GM10847 (cell line): ENCODE results near the gene TUBA4A.

Experiments
- POLR2A ChIP-seq: IDR thresholded peaks from 2 replicates; pipeline ENCODE4 v1.6.1; 2011; ENCODE audit not compliant: insufficient read length; ENCODE audit errors: extremely low read depth

The TUBA4A gene

DNA sequence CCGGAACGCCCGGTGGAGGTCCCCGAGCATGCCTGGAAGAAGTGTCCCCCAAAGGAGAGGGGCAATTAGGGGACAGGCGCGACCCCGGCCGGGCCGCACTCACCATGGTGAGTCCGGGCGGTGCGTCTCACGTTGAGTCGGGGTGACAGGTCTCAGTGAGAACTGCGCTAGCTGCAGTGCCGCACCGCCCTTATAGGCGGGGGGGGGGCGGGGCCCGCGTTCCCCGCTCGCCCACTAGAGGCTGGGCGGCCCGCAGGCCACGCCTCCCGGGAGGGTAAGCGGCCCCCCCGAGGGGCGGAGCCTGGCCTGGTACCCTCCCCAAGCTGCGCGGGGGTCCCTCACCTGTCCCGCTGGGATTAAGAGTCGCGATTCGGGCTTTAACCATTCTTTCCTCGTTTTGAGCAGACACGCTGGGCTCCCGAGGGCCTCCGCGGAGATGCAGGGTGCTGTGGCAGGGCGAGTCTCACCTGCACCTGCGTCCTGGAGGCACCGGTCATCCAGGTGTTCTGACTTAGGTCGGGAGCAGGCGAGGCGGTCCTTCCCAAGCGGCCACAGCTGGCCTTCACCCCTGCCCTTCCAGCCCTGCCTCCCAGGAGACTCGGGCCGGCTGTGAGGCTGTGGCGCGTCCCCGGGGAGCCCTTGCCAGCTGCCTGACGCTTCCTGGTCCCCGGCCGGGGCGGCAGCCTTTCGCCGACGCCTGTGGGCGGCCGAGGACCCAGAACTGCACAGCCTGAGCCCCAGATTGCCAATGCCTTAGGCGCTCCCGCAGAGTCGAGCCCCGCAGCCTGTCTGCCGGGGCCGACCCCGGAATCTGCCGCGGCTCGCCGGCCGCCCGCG is at the start of gene TUBA4A:
Gene TUBA4A, minus strand, starts transcription at position 166 of the 837 bp plus-strand sequence. Its CDS starts 60 bp downstream, at position 106.
- peak; percentile 99 for TF ChIP-seq POLR2A

DNA sequence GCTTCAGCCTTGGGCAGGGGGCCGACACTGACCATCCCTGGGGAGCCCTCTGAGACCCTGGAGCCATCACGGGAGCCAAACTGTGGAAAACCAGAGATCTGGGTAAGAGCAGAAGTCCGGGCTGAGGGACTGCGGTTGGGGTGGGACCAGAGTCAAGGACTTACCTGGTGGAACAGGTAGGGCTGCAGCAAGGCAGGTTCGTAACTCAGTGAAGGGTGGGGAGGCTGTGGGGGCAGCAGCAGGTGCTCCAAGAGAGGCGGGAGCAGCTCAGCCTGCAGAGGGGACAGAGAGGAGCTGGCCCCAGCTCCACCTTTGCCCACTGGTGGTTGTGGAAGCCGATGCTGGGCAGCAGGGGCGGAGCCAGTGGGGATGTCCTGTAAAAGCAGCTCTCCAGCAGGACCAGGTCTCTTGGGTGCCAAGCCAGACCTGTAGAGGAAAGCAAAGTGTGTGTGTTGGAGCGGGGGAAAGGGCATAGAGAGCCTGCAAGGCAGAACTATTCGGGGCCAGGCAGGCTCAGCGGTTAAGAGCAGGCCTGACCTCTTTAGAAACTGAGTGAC is 48.8 kb upstream of the TUBA4A start:
- TF ChIP-seq POLR2A, result no peak

DNA sequence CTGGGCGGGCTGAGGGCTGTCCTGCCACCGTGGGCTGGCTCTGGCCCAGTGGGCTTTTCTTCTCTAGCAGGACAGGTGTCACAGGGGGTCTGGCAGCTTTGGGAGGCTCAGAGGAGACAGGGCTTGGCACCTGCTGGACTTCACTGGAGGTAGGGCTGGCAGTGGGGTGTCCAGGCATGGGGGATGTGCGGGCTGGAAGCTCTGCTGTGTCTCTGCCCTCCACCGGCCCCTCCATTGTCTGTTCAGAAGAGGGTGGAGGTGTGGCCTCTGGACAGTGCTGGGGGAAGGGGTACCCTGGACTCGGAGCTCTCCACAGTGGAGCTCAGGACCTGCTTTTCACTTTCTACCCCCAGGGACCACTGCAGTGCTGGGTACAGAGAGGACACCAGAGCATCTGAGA is 46.3 kb upstream of the TUBA4A start:
- no peak for TF ChIP-seq POLR2A

DNA sequence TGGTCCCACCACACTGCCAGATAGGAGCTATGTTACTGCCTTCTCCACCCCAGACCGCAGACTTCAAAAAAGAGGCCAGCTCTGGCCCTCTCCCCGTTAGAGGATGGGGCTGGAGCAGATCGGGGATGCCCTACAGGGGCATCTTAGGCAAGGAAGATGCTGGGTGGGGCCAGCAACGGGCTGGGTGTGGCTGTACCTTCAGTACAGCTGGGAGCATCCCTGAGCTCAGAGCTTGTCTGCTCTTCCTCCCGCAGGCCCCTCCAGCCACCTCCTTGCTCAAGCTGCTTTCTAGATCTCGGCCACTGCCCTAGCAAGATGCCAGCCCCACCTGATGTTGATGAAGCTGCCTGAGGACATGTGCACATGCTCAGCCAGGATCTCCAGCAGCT is 45.6 kb upstream of the TUBA4A start:
- no peak for TF ChIP-seq POLR2A

DNA sequence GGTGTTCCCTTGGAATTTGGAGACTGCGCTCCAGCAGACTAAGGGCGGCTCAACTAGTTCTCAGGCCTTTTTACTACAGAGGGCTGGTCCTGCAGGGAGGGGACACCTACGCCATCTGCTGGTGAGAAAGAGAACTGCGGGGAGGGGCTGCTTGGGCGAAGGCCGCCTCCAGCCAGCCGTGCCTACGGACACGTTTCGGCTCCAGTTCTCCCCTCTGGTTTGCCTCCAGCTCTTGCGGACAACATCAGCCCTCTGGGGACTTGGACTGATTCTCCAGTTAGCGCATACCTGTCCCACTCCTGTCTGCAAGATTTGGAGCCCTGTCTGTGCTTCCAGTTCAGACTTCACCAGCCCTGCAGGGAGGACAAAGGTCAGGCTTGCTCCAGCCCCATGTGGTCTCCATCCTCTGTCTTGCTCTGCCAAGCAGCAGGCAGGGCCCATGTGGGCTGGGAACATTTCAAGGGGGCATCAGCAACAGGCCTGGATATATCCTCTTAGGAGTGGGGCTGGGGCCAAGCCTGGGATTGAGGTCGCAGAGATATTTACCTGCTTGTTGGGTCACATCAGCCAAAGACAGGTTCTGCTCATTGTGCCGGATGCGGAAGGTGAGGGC is 45.1 kb upstream of the TUBA4A start:
- TF ChIP-seq POLR2A, result no peak

DNA sequence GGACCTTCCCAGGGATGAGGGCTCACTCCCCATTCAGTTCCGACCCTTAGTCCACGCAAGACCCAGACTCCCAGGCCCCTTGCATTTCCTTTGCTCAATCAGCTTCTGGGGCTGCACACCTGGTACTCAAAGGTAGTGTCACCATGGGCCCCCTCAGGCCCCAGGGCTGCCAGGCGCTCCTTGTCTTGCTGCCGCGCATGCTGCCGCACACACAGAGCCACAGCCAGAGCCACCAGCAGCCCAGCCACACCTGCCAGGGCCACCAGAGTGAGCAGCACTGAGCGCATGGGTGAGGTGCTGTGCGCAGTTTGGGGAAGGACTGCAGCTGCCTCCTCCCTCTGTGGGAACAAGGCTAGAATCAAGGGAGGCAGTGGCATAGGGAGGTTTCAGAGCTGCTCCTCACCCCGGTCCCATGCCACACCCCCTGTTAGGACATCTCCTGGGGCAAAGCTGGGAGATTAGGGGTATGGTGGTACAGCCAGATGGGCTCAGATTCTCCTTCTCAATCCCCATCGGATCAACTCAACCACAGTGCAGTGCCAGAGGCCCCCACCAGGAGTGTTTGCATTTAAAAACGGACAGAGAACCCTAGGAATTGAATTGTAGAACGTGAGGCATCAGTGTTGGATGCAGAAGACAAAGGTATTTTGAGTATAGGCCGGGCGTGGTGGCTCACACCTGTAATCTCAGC is 44.2 kb upstream of the TUBA4A start:
- no peak for TF ChIP-seq POLR2A

DNA sequence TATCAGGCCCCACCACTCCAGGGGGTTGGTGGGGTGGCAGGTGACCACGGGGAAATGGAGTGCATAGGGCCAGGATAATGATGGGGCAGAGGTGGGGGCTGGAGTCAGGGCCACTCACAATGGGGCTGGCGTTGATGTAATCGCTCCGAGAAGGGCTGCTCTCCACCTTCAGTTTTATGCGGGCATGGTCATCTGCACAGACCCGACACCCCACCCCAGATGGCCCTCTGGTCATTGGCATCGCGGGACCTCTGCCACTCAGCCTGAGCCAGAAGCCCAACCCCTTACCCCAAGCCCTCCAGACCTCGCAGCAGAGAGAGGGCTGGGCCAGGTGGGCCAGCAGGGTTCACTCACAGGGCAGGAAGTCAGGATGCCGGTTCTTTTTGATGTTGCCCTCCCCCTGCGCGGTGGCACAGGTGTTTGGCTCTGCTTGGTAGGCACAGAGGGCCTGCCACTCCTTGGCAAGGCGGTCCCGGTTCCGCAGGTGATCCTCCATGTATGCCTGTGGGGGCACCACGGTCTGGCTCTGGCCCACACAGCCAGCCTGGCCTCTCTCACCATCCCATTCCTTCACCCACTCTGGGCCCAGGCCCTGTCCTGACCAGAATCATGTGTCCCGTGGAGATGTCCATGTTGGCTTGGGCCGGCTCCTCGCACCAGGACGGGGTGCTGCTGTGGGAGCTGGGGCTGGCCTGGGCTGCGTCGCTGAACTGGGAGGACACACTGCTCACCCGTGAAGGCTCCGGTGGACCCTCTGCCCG is 43.1 kb upstream of the TUBA4A start:
- no peak for TF ChIP-seq POLR2A

DNA sequence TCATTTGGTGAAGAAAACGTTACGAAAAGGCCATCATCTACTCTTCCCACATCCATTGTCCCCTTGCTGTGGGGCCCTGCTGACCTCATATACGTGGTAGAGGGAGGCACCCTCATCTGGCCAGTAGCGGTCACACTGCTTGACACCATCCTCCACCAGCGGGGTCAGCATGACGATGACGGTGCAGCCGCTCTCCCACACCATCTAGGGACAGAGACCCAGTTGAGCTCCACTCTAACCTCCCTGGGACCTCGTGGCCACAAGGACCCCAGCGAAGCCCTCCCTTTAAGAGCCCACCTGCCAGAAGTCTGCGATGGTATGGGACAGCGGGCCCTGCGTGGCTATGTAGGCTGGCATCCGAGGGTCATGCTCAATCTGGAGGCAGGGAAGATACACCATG is 42.4 kb upstream of the TUBA4A start:
- TF ChIP-seq POLR2A, result no peak

DNA sequence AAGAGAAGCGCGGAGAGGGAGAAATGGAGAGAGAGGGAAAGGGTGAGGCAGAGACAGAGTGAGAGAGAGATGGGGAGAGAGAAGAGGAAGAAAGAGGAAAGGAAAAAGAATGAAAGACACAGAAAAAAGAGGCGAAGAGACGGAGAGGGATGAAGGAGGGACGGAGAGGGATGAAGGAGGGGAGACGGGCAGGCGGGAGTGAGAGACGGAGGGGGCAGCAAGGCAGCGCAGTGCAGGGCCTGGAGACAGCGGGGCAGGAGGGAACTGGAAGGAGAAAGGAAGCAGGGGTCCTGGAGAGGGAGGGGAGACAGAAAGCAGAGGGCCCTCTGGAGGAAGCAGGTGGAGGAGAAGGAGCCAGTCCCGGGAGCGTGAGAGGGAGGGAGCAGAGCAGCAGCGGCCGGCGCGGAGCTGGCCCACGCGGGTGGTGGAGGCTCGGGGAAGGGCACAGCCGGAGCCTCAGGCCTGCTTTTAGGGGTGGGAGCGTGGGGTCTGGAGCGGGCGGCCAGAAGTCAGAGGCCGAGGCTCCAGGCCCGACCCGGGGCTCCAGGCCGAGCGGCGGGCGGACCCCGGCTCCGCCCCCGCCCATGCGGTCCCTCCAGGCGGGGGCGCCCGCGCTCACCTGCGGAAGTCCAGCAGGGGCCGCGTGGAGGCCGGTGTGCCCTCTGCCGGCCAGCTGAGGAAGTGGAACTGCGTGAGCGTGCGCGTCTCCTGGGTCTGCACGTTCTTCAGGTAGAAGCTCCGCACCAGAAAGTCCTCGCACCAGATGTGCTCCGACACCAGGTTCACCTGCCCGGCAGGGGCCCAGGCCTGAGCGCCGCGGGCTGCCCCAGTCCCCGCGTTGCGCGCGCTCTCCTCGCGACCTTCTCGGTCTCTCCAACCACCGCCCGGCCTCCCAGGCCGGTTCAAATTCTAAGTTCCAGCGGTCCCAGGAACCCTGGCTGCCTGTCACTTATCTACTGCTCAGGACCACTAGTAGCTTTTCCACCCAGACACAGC is 40.9 kb upstream of the TUBA4A start:
- TF ChIP-seq POLR2A, result peak; percentile 45

DNA sequence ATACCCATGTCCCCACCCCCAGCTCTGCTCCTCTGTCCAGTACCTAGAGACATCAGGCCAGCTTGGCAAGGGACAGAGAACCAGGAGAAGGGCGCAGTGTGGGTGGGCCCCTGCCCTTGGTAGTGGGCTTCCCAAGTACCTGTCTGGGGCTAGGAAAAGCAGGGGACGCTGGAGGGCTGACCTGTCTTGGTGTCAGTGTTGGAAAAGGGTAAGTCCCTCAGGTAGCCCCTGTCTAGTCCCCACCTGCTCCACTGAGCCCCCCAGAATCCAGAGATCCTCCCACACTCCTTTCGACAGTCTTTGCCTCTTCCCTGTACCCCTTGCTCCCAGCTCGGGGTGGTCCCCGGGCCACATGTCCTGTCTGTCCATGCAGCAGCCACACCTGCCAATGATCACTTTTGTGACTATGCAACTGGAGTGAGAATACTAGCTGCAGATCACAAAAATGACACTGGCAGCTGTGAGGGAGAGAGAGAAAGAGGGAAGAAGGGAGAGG is 40.1 kb upstream of the TUBA4A start:
- no peak for TF ChIP-seq POLR2A

DNA sequence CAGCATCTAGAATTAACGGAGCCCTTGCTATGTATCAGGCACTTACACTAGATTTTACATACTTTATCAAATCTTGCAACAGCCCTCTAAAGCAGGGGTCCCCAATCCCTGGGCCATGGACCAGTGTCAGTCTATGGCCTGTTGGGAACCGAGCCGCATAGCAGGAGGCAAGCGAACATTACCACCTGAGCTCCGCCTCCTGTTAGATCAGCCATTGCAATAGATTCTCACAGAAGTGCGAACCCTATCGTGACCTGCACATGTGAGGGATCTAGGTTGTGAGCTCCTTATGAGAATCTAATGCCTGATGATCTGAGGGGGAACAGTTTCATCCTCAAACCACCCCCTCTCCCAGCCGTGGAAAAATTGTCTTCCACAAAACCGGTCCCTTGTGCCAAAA is 38.9 kb upstream of the TUBA4A start:
- TF ChIP-seq POLR2A, result no peak

DNA sequence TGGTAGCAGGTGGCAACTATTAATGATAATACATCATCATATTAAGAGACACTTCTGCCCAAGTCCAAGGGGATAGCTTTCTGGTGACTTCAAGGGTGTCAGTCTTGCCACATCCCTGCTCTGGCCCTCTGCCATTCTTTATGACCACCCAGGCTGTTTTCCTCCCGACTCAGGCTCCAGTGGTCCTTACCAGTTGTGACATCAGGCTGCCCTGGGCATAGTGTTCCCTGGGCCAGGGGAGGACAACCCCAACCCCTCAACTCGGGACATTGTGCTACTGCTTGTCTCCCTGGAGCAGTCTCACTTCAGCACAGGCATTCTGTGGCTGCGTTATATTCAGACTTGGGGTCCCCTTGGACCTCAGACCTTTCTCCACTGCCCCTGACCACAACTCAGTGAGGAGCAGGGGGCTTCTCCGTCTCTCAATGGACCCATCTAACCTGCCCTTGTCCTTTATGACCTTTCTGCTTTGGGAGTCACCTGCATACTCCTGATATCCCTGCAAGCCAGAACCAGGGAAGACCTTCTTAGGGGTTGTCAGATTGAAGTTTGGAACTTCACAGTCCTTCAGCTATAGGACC is 38.3 kb upstream of the TUBA4A start:
- TF ChIP-seq POLR2A, result no peak

DNA sequence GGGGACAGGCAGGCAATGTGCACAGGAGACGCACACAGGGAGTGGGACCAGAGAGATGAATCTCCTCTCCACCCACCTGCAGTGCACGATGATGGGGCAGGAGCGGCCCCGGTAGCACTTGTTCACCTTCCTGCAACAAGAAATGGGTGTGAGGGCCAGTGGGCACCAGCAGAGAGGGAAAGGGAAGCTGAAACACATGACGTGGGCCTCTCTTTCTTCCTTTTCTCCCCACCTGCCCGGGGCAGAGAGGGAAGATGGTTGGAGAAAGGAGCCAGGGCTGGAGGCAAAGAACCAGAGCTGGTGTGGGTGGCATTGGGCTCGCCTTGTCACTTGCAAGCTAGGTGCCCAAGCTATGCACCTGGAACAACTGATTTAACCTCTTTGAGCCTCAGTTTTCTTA is 37.7 kb upstream of the TUBA4A start:
- TF ChIP-seq POLR2A, result no peak

DNA sequence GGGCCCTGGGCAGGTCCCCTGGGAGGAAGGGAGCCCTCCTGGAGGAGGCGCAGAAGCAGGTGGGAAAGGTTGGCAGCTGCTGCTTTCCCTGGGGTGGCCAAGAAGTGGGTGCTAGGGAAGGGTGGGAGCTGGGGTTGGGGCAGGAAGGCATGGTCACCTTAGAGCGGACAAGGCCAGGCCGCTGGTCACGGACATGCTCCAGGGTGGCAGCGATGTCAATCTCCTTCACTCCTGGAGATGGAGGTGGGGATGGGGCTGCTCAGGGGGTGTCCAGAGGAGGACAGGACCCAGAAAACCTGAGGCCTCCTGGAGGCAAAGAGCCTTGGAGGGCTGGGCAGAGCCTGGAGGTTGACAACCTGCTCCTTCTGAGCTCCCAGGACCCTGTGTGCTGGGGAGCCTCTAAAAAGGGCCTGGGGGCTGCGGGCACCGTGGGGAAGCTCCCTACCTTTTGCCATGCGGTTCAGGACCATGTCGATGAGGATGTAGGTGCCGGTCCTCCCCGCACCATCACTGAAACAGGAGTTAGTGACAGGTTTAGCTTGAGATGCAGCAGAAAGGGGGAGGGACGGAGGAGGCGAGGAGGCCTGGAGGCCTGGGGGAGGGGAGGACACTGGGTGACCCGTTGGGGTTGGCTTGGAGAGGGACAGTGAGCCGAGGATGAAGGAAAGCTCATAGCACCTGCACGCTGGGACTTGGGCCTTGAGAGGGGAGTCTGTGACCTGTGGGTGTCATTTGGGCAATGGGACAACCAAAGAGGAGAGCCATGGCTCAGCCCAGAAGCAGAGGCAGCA is 36.9 kb upstream of the TUBA4A start:
- TF ChIP-seq POLR2A, result no peak
